ENCODE data around the gene SNRK.

DNA sequence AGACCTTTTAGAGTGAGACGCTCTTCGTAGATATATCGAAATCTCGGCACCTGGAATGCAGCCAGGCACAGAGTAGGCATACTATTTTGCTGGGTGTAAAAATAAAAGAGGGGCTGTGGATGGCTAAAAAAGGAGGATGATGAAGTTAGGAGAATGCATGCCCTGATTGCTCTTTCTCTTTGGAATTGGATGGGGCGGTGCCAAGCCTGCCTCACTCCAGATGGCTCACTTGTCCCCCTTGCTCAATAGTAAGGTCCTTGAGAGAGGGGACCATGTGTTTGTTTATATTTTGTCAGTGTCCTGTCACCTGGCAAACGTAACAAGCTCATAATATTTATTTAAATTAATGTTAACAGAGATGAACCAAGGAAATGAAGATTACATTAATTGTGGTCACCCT lies 33.0 kb downstream of the SNRK start:
- TF ChIP-seq, protein P1, sequence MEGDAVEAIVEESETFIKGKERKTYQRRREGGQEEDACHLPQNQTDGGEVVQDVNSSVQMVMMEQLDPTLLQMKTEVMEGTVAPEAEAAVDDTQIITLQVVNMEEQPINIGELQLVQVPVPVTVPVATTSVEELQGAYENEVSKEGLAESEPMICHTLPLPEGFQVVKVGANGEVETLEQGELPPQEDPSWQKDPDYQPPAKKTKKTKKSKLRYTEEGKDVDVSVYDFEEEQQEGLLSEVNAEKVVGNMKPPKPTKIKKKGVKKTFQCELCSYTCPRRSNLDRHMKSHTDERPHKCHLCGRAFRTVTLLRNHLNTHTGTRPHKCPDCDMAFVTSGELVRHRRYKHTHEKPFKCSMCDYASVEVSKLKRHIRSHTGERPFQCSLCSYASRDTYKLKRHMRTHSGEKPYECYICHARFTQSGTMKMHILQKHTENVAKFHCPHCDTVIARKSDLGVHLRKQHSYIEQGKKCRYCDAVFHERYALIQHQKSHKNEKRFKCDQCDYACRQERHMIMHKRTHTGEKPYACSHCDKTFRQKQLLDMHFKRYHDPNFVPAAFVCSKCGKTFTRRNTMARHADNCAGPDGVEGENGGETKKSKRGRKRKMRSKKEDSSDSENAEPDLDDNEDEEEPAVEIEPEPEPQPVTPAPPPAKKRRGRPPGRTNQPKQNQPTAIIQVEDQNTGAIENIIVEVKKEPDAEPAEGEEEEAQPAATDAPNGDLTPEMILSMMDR (IDR thresholded peaks at IDR 0.05): no peak
- TF ChIP-seq POLR2A (IDR thresholded peaks at IDR 0.05): no peak

All from heart left ventricle (tissue), 13 donors.